DMS53 treated with DMSO at 0.1 percent for 48 hours (cell line): ENCODE measurements around the gene CAMK1D.

Experiments used
- DNase-seq: peaks from one replicate; lab custom pipeline; 2025; ENCODE audit not compliant: unreplicated experiment; lab: John Stamatoyannopoulos, UW

Gene CAMK1D

DNA sequence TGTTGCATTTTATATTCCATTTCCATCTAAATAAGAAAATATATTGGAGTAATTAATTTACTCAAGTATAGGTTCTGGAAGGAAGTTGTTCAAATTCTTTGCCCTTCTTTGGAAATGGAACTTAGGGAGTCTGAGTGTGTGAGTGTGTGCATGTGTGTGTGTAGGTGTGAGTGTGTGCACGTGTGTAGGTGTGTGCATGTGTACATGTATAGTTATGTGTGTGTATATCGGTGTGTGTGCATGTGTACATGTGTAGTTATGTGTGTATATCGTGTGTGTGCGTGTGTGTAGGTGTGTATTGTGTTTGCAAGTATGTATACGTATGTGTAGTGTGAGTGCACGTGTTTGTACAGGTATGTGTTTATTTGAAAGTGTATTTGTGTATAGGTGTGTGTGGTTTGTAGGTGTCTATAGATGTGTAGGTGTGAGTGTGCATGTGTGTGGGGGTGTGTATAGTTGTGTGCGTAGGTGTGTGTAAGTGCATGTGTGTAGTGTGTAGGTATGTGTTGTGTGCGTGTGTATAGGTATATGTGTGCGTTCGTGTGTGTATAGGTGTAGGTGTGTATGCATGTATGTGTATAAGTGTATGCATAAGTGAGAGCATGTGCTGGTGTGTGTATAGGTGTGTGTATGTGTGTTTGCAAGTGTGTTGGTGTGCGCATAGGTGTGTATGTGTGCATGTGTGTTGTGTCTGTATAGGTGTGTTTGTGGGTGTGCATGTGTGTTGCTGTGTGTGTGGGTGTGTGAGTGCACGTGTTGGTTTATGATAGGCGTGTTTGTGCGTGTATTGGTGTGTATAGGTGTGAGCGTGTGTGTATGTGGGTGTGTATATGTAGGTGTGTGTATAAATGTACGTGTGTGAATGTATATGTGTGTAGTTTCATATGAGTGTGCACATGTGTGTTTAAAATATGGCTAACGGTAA is 266.2 kb downstream of the CAMK1D start:
- DNase-seq = no peak

DNA sequence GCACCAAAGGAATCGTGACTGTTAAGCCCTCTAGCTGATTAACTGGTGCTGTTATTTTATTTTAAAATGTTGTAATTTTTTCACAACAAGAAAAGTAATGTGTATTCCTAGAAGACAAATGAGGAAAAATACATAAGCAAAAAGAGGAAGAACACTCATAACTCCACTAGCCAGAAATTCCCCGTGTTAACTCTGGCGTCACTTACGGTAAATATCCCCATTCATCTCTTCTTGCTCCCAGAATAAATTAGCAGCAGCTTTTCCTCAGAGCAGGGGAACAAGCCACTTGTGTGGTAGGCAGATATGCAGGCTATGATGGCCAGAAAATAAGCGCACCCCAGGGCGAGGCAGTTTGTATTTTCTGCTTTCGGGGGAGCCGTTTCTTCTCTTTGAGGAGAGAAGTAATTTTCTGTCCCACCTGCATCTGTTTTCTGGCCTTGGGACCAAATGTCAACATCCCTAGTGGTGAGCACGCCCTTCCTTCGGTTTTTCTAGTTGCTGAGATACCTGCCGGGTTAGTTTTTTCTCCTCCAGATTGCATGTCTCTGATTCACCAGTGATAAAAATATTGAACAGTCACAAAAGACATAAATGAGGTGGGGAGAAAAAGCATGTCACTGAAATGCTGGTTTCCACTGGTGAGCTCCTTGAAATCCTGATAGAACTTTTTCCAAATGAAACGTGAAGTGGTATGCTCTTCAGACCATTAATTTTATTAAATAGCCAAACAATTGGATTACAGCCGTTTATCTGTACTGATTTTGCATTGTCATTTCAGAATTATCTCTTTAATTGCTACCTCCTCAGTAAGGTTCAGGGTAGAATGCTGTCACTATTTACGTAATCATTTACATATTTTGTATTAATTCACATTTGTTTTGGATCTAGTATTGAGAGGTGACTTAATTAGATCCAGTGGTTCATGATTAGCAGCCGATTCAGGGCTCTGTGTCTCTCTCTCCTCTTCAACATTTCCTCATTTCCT is 268.1 kb downstream of the CAMK1D start:
- DNase-seq = peak; percentile 44

DNA sequence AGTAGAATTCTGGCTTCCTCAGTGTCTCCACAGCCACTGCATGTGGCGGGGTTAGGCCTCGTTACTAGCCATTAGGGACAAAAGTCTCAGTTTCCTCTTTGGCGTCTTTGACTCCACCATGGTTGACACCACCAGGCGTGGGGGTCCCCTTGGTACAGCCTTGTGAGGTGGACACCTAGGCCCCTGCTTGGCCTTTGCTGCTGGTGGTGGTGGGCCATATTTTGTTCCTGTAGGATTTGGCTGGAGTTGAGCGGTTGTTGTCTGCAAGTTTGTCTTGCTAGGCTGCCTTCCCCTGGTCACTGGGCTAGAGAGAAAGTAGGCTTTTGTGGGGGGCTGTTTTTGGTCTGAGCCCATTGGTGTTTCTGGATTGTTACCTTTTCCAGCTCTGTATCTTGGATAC is 272.7 kb downstream of the CAMK1D start:
- no peak for DNase-seq

DNA sequence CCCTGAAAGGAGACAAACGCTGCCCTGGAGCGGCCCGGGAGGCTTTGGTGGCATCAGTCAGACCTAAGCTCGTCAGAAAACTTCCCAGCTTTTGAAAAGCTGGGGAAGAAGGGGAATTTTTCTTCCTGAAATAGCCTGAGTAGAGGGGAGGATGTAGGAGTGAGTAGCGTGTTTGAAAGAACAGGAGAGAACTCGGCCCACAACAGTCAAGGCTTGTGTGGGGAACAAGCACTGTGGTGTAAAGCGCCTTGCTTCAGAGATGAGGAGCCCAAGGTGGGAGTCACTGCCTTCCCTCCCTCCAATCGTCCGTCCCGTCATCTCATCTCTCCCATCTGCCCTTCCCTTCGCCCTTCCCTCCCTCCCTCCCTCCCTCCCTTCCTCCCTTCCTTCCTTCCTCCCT is 273.3 kb downstream of the CAMK1D start:
- DNase-seq = no peak

DNA sequence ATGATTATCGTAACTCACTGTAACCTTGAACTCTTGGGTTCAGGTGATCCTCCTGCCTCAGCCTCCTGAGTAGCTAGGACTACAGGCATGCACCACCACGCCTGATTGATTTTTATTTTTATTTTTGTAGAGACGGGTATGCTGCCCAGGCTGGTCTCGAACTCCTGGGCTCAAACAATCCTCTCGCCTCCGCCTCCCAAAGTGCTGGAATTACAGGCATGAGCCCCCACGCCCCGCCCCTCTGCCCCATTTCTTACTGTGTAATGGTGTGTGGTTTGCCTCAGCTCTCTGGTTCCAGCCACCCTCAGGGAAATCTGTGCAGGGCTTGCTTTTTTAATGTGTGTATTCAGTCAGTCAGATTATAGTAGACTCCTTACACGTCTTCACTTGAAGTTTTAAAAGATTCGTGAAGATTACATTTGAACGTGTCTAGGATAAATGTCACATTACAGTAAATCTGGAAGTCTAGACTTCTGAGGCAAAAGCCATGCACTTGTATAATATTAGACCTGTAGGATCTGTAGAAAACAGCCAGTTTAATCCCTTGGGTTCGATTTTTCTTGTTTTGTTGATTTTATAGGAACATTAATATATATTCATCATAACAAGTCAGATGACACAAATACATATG is 276.2 kb downstream of the CAMK1D start:
- DNase-seq = no peak

DNA sequence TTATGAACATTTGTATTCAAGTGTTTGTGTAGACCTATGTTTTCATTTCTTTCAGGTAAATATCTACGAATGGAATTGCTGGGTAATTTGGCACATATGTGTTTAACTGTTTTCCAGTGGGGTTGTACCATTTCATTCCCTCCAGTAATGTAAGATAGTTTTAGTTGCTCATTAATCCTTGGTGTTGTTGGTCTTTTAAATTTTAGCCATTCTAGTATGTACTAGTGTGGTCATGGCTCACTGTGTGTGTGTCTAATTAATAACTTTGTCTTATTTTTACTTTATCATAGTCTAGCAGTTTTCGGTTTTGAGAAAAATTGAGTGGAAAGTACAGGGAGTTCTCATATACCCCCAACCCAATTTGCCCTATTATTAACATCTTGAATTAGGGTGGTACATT is 278.8 kb downstream of the CAMK1D start:
- no peak for DNase-seq

DNA sequence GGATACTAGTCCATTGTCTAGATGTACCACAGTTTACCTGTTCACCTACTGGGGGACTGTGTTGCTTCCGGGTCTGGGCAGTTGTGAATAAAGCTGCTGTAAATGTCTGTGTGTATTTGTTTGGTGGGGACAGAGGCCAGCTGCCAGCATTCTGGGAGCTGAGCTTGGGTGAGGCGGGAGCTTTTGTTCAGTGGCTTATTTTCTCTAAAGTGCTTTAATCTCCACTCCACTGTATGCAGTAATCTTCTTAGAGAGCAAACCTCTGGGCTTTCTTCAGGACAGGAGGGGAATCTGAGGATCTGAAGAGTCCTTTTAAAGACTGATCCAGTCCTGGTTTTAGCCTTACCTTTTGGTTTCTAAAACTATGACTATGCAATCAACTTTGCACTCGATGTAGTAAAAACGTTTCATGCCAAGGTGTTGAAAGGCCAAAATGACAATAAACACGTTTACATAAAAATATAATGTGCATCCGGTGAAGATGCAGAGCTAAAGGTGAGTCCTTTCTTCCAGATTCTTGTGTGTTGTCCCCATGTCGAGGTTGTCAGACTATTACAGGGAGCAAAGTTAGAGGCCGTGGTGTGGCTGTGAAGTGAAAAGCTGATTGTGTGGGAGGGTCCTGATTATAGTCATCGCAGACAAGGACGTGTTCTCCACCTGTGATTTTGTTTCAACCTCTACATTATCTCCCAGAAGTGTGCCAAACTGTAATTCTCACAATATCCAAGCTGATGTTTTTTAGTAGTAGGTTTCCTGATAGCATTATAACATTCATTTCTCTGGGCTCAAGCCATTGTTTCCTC is 279.8 kb downstream of the CAMK1D start:
- DNase-seq = peak; percentile 76

DNA sequence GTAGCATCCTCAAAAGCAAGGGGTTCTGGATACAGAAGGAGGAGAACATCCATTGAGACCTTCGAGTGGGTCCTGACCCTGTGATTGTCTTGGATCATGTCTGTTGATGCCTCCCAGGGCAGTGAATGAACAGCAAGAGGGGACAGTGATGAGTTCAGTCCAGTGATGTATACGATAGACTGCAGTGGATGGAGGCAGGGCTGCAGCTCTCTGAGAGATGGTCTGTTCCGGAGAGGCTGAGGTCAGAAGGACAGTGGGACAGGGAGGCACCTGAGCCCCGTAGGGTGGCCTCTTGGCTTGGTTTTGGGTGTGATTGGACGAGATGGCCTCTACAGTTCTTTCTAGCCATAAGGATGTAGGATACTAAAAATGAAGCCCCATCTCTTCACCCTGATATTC is 280.4 kb downstream of the CAMK1D start:
- no peak for DNase-seq

DNA sequence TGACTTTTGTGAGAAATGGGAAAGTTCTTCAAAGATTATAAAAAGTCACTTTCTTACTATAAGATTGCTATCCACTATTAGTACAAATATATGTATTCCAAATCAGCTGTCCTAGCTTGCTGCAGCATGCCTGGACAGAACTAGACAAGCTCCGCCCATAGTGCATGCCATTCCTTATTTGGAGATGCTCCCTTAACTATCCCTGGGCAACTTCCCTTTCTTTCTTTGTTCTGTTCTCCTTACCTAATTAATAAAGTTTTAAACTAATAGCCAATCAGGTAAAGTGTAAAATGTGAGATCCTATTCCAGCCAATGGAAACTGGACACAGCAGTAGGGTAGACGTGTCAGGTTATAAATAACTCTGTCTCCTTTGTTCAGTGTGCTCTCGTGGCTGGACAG is 281.9 kb downstream of the CAMK1D start:
- peak; percentile 86 for DNase-seq

DNA sequence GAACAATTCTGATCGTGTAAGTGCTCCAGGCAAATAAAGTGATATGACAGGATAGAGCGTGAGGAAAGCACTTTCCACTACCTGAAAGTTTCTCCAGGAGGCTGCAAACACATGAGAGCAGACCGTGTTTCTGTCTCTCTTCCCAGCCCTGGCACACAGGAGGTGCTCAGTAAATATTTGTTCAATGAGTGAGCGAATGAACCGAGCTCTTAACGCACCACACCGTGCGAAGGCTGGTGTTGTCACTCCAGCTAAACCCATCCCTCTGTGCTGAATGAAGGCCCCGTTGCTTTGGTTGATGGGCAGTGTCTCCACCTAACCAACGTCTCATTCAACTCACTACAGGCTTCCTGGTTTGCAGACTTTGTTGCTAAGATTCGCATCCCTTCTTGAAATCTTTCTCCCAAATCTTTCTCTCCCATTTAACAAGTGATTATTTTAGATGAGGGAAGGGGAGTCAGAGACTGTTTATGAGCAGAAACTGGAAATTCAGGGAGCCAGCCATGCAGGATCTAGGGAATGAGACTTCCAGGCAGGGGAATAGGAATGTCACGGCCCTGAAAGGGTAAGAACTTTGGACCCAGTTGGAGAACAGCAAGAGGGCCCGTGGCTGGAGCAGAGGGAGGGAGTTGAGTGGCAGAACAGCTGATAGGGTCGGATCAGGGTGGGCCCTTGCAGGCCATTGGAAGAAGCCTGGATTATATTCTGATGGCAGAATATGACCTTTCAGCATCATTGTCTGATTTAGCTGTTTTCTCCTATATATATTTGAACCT is 282.6 kb downstream of the CAMK1D start:
- DNase-seq = peak; percentile 99

DNA sequence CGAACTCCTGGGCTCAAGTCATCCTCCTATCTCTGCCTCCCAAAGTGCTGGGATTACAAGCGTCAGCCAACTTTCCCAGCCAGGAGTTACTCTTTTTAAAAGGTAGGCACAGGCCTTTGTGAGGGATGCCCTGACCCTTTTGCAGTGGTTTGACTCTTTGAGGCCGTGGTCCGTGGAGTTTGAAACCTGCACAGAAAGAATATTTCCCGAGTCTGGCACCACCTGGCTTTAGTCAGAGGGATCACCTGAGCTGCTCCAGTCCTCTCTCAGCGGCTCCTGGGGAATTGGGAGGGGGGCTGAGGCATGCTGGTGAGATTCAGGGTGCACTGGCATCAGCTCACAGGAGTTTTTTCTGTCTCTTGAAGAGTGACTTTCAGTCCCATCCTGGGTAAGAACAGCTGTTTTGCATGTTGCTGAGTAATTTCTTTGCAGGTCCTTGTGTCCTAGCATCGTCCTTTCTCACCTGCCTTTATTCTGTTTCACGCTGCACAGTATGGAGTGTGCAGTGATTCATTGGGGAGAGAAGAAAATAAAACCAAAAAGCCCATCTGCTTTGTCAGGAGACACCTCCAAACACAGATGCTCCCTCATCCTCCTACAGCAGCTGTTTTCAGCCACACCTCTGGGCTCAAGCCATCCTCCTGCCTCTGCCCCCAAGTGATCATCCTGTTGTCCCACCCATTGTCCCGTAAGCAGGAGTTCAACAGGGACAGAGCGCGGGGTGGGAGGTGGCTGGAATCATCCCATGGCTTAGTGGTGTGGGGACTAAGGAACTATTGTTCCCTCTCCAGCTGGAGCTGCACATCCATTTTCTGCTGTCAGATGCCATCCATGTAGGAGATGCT is 284.7 kb downstream of the CAMK1D start:
- no peak for DNase-seq

DNA sequence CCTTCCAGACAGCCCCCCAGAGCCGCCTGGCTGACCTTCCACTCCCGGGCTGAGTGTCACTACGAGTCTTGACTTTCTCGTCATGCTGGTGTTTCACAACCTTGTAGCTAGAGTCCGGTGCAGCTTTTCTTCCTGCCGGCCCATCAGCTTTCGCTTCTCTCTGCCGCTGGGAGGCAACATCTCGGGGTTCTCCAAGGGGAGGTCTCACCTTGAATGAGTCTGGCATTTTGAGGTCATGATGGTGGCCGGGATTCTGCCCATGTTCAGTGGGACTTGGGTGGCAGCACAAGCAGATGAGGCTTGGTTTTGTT is 285.2 kb downstream of the CAMK1D start:
- DNase-seq = no peak

DNA sequence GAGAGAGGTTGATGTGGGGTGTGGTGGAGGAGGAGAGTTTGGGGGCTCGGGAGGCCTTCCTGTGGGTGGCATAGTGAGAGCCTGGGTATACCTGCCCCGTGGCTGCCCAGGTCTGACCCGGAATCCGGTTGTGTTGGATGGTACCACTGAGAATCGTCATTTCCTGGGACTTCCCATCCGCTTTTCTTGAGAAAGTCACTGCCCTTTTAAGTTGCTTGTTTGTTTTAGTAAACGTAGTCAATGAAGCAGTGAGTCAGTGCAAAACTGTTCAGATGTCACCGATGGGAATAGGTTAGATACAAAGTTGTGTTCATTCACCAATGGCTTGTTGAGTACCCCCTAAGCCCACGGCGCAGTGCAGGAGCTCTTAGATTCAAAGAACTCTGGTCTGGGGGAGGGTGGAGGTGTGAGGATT is 285.8 kb downstream of the CAMK1D start:
- no peak for DNase-seq

DNA sequence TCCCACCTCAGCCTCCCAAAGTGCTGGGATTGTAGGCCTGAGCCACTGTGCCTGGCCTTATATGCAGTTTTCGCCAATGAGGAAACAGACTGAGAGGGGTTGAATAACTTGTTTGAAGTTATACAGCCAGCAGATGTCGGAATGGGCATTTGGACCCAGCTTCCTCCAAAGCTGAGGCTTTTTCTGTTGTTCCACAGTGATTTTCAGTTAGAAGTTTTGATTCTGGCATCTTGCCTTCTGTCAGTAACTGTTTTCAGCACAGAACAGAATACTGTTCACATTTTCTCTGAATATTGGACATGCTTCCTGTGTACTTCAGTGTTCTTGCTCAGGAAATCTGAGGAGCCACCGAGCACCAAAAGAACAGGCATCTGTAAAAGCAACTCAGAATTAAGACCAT is 287.2 kb downstream of the CAMK1D start:
- DNase-seq = no peak

DNA sequence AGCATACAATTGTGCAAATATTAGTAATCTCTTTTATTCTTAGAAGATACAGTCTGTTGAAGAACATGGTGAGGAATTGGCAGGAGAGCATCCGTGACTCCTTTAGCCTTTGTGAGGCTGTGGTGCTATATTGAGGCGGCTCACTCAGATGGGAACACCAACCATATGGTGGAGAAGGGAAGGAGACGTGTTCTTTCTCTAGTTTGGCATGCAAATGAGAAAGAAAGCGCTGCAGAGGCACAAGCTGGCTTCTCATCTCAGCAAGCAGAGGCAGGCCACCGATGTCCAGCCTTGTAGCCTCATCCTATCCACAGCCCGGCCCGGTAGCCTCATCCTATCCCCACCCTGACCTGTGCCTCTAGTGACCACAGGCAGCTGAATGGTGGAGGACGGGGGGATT is 288.3 kb downstream of the CAMK1D start:
- DNase-seq = no peak

DNA sequence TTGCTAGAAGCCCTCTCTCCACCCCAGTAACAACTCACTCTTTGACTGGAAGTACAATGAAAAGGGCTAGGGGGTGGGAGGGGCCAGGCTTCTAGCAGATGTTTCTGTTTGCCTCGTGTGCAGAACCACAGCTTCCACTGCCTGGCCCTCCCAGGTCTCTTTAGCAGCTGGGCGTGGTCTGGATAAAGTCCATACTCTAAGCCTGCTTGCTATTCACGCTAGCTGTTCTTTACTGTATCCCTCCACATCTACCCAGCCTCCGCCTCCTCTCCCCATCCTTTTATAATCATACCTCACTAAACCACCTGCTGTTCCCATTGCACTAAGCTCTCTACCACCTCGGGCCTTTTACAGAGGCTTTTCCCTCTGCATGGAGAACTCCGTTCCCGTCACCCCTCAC is 288.8 kb downstream of the CAMK1D start:
- peak; percentile 95 for DNase-seq

DNA sequence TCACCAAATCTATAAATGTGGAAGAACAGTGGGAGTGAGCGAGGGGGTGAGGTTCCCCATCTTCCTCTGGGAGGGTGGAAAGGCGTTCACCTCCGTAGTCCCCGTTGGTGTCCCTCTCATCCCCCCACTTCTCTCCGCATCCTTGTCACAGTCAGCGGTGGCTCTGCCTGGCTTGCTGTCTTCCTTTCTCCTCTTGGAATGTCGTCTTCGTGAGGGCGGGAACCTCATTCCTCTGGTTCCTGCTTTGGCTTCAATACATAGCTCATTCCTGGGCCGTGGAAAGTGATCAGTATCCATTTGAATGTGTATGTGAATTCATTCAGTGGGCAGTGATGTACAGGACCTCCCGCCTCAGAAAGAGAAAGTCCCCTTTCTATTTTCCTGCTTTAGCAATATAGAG is 289.4 kb downstream of the CAMK1D start:
- DNase-seq = no peak

DNA sequence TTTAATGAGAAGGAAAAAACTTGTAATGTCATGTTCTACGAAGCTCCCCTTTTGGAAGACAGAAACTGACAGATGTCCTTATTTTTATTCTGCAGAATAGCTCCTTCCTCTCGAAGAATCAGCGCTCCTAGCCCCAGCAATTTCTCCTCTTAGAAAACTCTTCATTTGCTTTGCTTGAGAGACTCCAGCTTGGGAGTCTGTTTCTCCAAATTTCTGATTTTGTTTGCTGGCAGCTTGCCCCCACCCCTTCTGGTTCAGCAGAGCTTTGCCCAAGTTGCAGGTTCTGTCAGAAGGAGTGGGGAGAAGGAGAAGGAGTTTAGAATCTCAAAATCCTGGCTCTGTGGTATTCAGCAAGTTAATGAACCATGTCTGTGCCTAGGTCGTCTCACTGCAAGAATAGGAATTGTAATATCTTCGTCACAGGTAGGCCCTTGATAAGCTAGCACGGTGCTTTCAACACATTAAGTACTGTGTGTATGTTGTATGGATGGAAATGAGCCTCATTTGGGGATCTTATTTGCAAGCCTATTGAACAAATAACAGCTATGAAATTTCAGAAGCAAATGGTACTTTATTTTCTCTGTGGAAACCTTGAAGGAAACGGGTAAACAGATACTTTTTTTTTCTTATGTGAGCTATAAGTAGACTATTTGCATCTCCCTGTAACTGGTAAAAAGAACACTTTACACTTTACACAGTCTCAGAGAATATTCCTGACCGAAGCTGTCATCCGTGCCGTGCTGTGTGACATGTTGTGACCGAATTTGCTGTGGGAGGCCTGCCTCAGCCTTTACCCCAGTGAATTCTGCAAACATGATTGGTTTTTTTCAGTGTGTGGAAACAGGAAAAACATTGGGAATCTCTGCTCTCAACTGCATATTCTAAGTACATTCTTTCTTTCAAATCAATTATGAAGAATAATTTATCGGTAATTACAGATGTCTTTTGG is 290.9 kb downstream of the CAMK1D start:
- DNase-seq = no peak
